ENCODE measurements around the gene CACUL1.
"Not testable (repeated sequence)": the region's sequence is repeated elsewhere in the genome, so short reads cannot be mapped to it uniquely, and the experiment has no call there.

DNA sequence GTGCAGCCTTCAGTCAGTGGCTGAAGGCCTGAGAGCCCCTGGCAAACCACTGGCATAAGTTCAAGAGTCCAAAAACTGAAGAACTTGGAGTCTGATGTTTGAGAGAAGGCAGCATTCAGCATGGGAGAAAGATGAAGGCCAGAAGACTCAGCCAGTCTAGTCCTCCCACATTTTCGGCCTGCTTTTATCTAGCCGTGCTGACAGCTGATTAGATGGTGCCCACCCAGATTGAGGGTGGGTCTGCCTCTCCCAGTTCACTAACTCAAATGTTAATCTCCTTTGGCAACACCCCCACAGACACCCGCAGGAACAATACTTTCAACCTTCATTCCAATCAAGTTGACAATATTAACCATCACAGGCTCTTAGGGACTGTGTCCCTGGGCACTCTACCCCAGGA, 83.5 kb downstream of the CACUL1 start:
- TF ChIP-seq CTCF (IDR thresholded peaks at IDR 0.05; ENCODE audit: extremely low read depth in 1 of 2, insufficient read depth in 1 of 2, low read depth in 1 of 2, low read length in 2 of 2); EZH2 (IDR thresholded peaks at IDR 0.05; ENCODE audit: borderline replicate concordance, low read depth, low read length, severe bottlenecking); POLR2AphosphoS5 (IDR thresholded peaks at IDR 0.05; ENCODE audit: insufficient read depth, low read depth, low read length): not testable (repeated sequence)
